Activated CD4-positive, alpha-beta T cell treated with anti-CD3 and anti-CD28 coated beads for 4 hours (primary cell): ENCODE results near the gene UBE3C.
"Not testable (repeated sequence)": the region's sequence is repeated elsewhere in the genome, so short reads cannot be mapped to it uniquely, and the experiment has no call there.

ENCODE experiments used
- DNase-seq, 2 donors: peaks; one replicate each; pipeline ENCODE4 v3.0.0-alpha.2; 2020

The UBE3C gene

GRCh38 chr7:157241631-157242030 is 102.9 kb downstream of the UBE3C start:
- no peak for DNase-seq

GRCh38 chr7:157244516-157245294 is 106.0 kb downstream of the UBE3C start:
- DNase-seq, result no peak

DNA sequence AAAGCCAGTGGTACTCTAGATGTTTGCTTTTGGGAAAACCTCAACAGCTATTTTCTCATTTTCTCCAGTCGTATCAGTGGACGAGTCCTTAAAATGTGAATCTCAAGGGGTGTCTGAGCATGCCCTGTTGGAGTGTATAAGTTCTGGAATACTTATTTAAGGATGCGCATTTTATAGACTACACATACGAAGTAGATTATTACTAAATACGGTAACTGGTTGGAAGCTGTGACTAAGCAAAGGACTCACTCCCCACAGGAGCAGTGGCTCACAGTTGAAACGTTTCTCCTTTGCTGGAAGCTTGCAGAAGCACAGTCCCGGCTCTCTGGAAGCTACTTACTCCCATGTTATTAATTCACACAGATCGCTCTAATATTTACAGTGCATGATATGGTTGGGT is 107.3 kb downstream of the UBE3C start:
- DNase-seq, result no peak

- DNase-seq, result no peak
Observed at GRCh38 chr7:157248659-157249058, 109.9 kb downstream of the UBE3C start.

DNA sequence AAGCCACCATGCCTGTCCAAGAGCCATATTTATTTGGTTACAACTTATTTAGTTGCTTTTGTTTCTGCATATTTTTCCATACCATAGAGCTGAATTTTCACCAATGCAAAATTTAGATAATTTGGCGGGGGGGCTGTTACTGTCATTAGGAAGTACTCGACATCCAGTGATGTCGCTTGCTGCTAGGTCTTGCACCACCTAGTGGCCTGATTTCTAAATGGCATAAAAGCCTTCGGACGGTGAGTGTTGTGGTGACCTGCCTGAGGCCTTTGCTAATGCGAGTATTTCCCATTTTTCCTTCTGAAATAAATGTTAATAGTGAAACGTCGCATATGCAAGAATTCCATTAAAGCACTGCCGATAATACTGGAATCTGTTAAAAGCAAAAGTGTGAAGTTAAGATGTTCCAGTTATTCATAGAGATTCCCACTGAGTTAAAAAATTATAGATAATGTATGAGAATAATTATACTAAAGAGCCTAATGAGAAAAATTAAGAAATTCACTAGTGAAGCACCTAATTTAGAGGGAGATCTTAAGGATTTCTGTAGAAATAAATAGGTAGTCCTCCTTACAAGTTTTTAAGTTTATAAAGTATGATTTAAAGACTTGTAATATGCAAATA is 112.0 kb downstream of the UBE3C start:
- peak; percentile 38 to 60 for DNase-seq

DNA sequence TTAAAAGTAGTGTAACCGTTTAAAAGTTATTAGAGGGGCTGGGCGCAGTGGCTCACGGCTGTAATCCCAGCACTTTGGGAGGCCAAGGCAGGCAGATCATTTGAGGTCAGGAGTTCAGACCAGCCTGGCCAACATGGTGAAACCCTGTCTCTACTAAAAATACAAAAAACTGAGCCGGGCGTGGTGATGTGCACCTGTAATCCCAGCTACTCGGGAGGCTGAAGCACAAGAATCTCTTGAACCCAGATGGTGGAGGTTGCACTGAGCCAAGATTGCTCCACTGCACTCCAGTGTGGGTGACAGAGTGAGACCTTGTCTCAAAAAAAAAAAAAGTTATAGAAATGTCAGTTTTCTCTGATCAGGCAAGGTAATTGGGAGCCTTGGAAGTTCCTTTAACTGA is 113.1 kb downstream of the UBE3C start:
- DNase-seq, result not testable (repeated sequence)

GRCh38 chr7:157253850-157254249 is 115.1 kb downstream of the UBE3C start:
- no peak for DNase-seq

- DNase-seq, result not testable (repeated sequence)
Observed at GRCh38 chr7:157254781-157255180, 116.1 kb downstream of the UBE3C start.

DNA sequence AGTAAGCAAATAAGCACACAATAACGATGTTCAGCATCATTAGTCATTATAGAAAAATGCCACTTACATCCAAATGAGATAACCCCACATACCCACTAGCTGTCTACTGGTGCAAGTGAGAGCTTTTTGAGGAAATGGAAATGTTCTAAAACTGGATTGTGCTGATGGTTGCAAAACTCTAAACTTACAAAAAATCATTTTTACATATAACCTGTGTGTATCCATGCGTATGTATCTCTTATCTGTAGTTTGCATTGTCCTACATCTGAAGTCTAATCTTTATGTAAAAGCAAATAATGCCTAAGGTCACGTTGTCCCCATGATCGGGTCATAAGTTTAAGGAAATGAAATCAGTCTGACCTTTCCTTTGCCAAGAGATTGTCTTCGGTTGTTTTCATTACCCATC is 116.5 kb downstream of the UBE3C start:
- no peak for DNase-seq

DNA sequence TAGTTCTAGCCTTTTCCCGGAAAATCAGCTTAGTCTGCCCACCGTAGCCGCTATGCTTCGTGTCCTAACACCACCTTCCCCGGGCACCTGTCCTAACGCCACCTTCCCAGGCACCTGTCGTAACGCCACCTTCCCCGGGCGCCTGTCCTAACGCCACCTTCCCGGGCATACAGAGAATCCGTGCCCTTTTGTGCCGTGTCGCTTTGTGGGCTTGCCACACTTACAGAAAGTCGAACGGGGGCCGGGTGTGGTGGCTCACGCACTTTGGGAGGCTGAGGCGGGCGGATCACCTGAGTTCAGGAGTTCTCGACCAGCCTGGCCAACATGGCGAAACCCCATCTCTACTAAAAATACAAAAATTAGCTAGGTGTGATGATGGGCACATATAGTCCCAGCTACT is 124.4 kb downstream of the UBE3C start:
- no peak for DNase-seq

GRCh38 chr7:157265051-157265450 is 126.3 kb downstream of the UBE3C start:
- DNase-seq, result no peak

- no peak for DNase-seq
Observed at GRCh38 chr7:157266272-157266671, 127.5 kb downstream of the UBE3C start.

GRCh38 chr7:157267516-157267915 is 128.8 kb downstream of the UBE3C start:
- DNase-seq, result no peak

DNA sequence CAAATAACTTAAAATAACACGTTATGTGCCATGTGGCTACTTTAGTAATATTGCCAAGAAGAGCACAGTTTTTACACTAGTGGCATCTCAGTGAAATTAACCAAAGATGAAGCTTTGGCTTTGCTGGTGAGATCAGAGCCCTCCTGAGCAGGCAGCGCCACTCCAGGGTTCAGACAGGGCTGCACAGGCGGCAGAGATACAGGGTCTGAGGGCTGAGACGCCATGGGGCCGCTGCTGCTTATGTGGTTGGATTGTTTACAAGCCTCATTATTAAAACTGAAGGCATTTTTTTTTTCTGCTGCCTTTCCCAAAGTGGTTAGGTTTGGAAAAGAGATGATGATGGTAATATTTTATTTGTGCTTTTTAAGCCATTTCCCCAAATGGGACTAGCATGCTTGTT is 129.2 kb downstream of the UBE3C start:
- no peak for DNase-seq

- DNase-seq, result no peak
Observed at GRCh38 chr7:157268540-157268939, 129.8 kb downstream of the UBE3C start.

DNA sequence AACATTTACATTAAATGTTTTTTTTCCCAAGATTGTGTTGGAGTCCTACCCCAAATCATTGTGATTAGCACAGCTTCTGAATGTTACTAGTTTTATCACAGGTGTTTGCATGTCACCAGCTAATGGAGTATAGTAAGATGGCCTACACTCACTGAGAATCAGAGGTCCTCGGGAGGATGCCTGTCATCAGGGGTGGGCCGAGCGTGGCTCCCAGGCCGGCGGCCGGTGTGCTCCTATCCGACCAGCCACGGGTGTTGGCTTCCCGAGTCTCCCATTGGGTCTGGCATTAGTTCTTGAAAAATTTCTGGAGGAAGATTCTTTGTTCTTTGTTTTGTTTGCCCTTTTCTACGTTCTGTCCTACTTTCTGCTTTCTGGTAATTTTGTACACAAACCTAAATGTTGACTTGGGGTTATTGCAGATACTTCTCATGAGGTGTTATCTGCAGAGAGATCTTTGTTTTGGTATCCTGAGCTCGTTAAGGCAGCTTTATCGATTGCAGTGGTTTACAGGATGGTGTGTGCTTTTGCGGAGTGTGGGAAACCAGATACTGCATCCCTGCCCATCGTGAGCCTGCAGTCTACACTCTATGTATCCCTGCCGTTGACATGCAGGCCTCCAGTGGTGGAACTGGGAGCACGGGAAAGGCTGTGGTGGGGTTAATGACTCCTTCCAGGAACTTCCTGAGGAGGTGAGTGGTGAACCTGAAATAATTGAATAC is 130.8 kb downstream of the UBE3C start:
- no peak for DNase-seq

DNA sequence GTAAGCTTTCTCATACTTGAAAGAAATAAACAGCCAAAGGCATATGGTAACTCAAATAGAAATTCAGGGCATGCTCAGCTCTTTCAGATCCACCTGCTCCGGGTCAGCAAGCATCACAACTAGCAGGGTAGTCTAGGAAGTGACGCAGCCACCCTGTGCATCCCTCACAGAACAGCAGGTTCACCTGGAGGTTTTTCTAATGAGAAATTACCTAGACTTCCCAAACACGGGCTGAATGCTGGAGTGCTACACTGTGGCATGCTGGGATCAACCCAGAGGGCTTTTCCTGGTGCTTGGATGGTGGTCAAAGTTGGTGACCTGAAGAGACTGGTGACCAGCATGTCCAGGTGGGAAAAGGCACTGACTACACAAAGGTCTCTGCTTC is 131.3 kb downstream of the UBE3C start:
- DNase-seq, result no peak

DNA sequence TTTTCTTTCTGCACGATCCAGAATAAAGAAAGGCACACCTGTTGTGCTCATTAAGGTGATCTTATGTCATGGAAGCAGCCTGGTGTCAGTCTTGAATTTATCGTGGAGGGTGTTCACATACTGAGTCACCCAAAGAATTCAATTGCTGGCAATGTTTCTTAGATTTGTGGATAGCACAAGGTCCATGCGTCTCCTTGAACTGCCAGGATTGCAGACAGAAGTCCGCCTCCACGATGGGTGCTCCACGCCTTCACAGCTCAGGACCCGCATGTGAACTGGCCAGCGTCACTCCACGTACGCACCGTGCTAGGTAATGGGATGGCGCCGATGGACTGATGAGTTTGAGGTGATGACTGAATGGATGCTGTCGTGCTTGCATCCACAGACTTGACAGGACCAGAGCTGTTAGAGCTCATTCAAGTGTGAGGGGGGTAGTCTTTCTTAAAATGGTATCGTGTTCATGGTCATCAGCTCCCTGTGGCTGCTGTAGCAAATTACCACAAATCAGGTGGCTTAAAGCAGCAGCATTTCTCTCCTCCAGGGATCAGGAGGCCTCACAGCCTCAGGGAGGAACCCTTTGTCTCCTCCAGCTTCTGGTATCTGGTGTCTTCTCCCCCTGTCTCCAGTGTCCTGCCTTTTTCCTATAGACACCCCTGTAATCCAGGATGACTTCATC is 132.7 kb downstream of the UBE3C start:
- no peak for DNase-seq

DNA sequence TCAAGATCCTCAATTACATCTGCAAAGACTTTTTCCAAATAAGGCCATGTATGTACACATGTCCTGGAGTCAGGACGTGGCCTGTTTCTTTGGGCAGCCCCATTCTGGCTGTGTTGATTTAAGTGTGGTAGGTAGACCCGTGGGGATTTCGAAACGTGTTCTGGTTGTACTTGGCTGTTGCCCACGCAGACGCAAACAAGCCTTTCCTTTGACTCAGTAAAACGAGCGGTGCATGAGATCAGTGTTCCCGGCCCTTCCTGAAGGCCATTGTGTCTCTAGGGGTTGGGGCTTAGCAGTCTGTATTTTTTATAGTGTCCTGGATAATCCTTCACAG is 133.2 kb downstream of the UBE3C start:
- no peak for DNase-seq

DNA sequence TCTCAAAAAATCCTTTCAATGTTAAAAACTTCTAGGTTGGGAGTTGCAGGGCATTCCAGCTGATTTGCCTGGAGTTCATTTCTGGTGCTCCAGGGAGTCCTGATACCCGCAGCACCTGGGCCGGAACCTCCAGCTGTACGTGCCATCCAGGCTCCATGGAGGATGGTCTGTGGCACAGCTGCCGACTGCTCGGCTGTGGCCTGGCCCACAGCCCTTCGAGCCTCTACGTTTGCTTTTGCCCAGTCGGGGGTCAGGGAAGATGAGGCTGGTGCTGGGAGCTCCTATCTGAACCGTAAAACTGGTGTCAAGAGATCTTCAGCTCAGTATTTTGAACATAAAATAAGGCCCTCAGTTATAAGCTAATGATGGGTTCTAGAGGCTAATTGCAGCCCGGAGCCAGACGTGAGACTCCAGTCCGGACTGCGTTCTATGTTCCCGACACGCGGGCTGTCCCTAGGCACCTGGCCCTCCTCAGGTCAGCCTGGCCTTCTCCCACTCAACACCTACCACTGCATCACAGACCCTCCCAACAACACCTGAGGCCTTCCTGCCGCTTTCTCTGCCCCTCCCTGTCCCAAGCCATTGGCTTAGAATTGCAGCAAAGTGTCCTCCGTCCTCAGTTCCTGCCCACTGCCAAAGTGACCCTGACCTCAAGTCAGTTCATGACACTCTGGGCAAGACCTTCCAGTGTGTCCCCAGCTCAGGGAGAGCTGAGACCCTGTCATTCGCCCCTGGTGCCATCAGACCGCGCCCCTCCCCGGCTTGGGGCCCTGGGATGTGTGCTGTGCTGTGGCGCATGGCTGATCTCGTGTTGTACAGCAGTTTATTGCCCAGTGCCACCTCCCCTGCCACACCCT is 133.9 kb downstream of the UBE3C start:
- DNase-seq, result no peak

DNA sequence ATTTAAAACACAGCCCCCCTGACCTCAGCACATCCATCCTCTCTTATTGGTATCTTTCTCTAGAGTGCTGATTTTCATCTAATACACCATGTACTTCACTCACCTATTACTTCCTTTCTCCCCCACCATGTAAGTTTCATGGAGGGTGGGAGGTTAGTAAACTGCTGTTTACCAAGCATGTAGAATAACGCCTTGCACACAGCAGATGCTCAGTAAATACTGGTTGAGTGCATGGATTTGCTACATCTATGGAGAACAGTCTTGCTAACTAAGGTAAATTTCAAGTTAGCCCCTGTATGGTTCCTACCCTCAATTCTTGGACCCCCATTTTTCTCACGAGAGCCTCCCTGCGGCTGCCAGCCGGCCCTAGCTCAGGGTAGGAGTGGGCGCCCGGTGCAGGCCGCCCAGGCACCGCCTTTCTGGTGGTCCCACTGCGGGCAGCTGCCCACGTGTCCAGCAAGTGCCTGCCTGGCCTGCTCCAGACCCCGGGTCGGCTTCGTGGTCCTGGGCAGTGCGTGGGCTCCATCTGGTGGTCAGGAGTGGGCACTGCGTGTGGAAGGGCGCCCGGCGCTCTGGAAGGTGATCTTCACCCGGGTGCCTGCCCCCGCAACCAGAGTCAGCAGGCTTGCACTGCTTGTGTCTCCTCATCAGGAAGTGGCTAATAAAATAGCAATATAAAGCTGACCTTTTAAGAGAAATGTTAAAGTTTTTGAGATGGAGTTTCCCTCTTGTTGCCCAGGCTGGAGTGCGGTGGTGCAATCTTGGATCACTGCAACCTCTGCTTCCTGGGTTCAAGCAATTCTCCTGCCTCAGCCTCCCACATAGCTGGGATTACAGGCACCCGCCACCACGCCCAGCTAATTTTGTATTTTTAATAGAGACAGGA is 134.7 kb downstream of the UBE3C start:
- peak; percentile 59 to 63 for DNase-seq
